Measurements from ENCODE around the gene EPHA3. TPM values are rescaled to one million over a fixed set of nuclear protein-coding genes. Genes with fewer than 3 reads are reported as not detected.

EPHA3 gene
- total and polyA plus RNA-seq, 2 donors (not counting 3 experiments of a cell fraction or from before 2014, with no cell fraction given), result not detected

DNA sequence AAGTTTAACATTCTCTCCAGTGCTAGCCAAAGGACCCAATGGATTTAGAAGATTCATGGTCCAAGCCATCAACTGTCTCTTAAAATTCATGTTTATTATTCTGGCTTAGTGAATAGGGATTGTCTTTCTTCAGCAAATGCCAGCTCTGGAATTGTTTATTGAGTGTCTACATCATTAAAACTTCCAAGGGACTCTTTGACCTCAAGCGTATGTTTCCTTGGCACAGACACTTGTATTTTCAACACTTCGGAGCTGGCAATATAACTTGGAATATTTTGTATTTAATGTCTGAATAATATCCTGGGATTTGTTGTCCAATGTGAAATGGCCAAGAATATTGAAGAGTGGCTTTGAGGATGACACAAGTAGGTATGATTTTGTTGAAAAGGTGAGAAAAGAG lies 204.2 kb downstream of the EPHA3 start:
- ChIA-PET POLR2A (no interaction called here), CTCF (no interaction called here)
- Histone ChIP-seq H3K9me1 (replicated peaks; ENCODE audit: control insufficient read depth, extremely low read depth, insufficient read depth, low read length) (no peaks in the 10 kb centered on the region), H2AFZ (ENCODE audit: low read depth, low read length) (no peak overlapping the region), H3K4me1 (ENCODE audit: control insufficient read depth, extremely low read depth, insufficient read depth, low read length) (no peaks in the 10 kb centered on the region), H3K27ac (ENCODE audit: insufficient read depth, low read depth, low read length) (no peak overlapping the region), H3K36me3 (ENCODE audit: control insufficient read depth in 2 of 2, extremely low read depth in 1 of 2, insufficient read depth in 2 of 2, low read length in 2 of 2) (no peaks in the 10 kb centered on the region), H3K9ac (replicated peaks; ENCODE audit: extremely low read depth, insufficient read depth, low read length) (no peak overlapping the region), H3K4me2 (ENCODE audit: insufficient read depth, low read length) (no peak overlapping the region), H3K9me3 (replicated peaks; ENCODE audit: control insufficient read depth, insufficient read depth, low read length) (peaks cover 2% of the 10 kb centered on the region), H3K79me2 (ENCODE audit: control insufficient read depth, insufficient read depth, low read length) (no peaks in the 10 kb centered on the region), H4K20me1 (replicated peaks; ENCODE audit: control insufficient read depth, extremely low read depth, insufficient read depth, low read length) (no peaks in the 10 kb centered on the region), H3K27me3 (ENCODE audit: control insufficient read depth in 2 of 2, insufficient read depth in 2 of 2, low read length in 2 of 2) (no peaks in the 10 kb centered on the region), H3K4me3 (replicated peaks in 1 of 3; ENCODE audit: insufficient read depth in 1 of 3, low read depth in 1 of 3, low read length in 3 of 3) (no peak overlapping the region)
- dilution Hi-C loops (cut with MboI; ENCODE audit: extremely low pct_ligation_motif_present, low sequenced_read_pairs) (no loop called here), intact Hi-C loops (cut with micrococcal nuclease) (no loop called here)
- DNase-seq (ENCODE audit: low read depth, low spot score) (no peak), FAIRE-seq (no peak)
- BruUV-seq (replicated peaks), result no TSS peak
- TF ChIP-seq JUN (IDR thresholded peaks at IDR 0.05; ENCODE audit: borderline replicate concordance, insufficient read depth, insufficient read length, low read depth), result no peak
- no peak for TF ChIP-seq CTCF (IDR thresholded peaks at IDR 0.05; ENCODE audit: extremely low read depth in 1 of 2, insufficient read depth in 1 of 2, low read depth in 1 of 2, low read length in 2 of 2)
- no peak for TF ChIP-seq POLR2AphosphoS5 (IDR thresholded peaks at IDR 0.05; ENCODE audit: insufficient read depth, low read depth, low read length)
- TF ChIP-seq POLR2A (IDR thresholded peaks at IDR 0.05; ENCODE audit: low read depth, low read length), result no peak
- TF ChIP-seq MYC (IDR thresholded peaks at IDR 0.05; ENCODE audit: low read depth, low read length), result no peak
- TF ChIP-seq MAX (IDR thresholded peaks at IDR 0.05; ENCODE audit: insufficient read depth, insufficient read length), result no peak
- TF ChIP-seq FOS (IDR thresholded peaks at IDR 0.05; ENCODE audit: borderline replicate concordance, insufficient read depth, low read length), result no peak
- TF ChIP-seq GATA2 (IDR thresholded peaks at IDR 0.05; ENCODE audit: insufficient read depth, insufficient read length, low read depth, low read length), result no peak
- TF ChIP-seq EZH2 (IDR thresholded peaks at IDR 0.05; ENCODE audit: borderline replicate concordance, low read depth, low read length, severe bottlenecking), result no peak
